HG03442 (cell line): ENCODE results near the gene TCF4.
A peak's percentile ranks its signal among the peaks of the same experiment; 100 is the strongest.

ENCODE experiments used
- ATAC-seq: cut with Tn5 transposase; IDR thresholded peaks from one replicate; pipeline ENCODE4 v1.9.1; 2021; ENCODE audit warnings: mild to moderate bottlenecking, moderate library complexity; ENCODE audit not compliant: unreplicated experiment

TCF4 gene

GRCh38 chr18:55361492-55362250, 226.3 kb downstream of the TCF4 start:
- ATAC-seq, result no peak

GRCh38 chr18:55360061-55360460, 227.9 kb downstream of the TCF4 start:
- ATAC-seq, result no peak

GRCh38 chr18:55356815-55357214, 231.2 kb downstream of the TCF4 start:
- no peak for ATAC-seq

GRCh38 chr18:55355223-55355622, 232.8 kb downstream of the TCF4 start:
- ATAC-seq, result no peak

GRCh38 chr18:55354795-55355194, 233.2 kb downstream of the TCF4 start:
- ATAC-seq, result no peak

GRCh38 chr18:55353806-55354205, 234.2 kb downstream of the TCF4 start:
- no peak for ATAC-seq

- no peak for ATAC-seq
These were observed 234.6 kb downstream of the TCF4 start for GRCh38 chr18:55353391-55353790.

- peak; percentile 59 for ATAC-seq
These were observed 235.8 kb downstream of the TCF4 start for GRCh38 chr18:55351980-55352714.

GRCh38 chr18:55351241-55351691, 236.7 kb downstream of the TCF4 start:
- no peak for ATAC-seq

- no peak for ATAC-seq
These were observed 238.3 kb downstream of the TCF4 start for GRCh38 chr18:55349685-55350084.

- no peak for ATAC-seq
These were observed 240.8 kb downstream of the TCF4 start for GRCh38 chr18:55346961-55347740.

GRCh38 chr18:55346387-55346786, 241.6 kb downstream of the TCF4 start:
- ATAC-seq, result no peak

- ATAC-seq, result no peak
These were observed 242.7 kb downstream of the TCF4 start for GRCh38 chr18:55345103-55345950.

GRCh38 chr18:55343396-55344073, 244.5 kb downstream of the TCF4 start:
- ATAC-seq, result peak; percentile 76

- ATAC-seq, result no peak
These were observed 247.0 kb downstream of the TCF4 start for GRCh38 chr18:55340998-55341397.

- ATAC-seq, result no peak
These were observed 248.0 kb downstream of the TCF4 start for GRCh38 chr18:55339990-55340389.

GRCh38 chr18:55338978-55339650, 248.9 kb downstream of the TCF4 start:
- no peak for ATAC-seq

GRCh38 chr18:55337908-55338521, 250.0 kb downstream of the TCF4 start:
- no peak for ATAC-seq

GRCh38 chr18:55337138-55337537, 250.9 kb downstream of the TCF4 start:
- ATAC-seq, result no peak
